Tibial nerve (tissue), 4 donors: ENCODE data around the gene GTF2F2. TPM values are rescaled to one million over a fixed set of nuclear protein-coding genes. Genes with fewer than 3 reads are reported as not detected.
A peak's percentile ranks its signal among the peaks of the same experiment; 100 is the strongest.

Experiments
- DNase-seq, 2 donors: peaks; one replicate each; pipeline ENCODE4 v3.0.0-alpha.2; 2019; ENCODE audit warnings: low spot score in 2 of 2
- H3K27ac ChIP-seq, 4 donors: fragments of 200-600 bp; sonication (generic) in 3 of 4; one replicate each; pipeline ENCODE4 v1.5.1; 2017 to 2019; ENCODE audit warnings: mild to moderate bottlenecking in 1 of 4
- H3K27me3 ChIP-seq, 2 donors: fragments of 200-600 bp; sonication (generic) in 1 of 2; one replicate each; pipeline versions ENCODE4 v1.5.1 to v1.6.0; 2017 to 2019
- H3K36me3 ChIP-seq, 3 donors: fragments of 200-600 bp; sonication (generic); one replicate each; pipeline ENCODE4 v1.5.1; 2018 to 2019
- H3K4me1 ChIP-seq, 4 donors: fragments of 200-600 bp; sonication (generic) in 3 of 4; one replicate each; pipeline ENCODE4 v1.5.1; 2017 to 2019
- H3K4me3 ChIP-seq, 4 donors: fragments of 200-600 bp; sonication (generic) in 3 of 4; one replicate each; pipeline ENCODE4 v1.5.1; 2017 to 2019; ENCODE audit warnings: mild to moderate bottlenecking in 1 of 4, moderate library complexity in 1 of 4
- H3K9me3 ChIP-seq, 4 donors: fragments of 200-600 bp; sonication (generic) in 3 of 4; one replicate each; pipeline ENCODE4 v1.5.1; 2017 to 2019
- EP300 ChIP-seq, 2 donors: sonication (generic); formaldehyde crosslinking; IDR thresholded peaks; one replicate each; pipeline ENCODE4 v1.6.1; 2017; ENCODE audit warnings: antibody characterized with exemption in 2 of 2, mild to moderate bottlenecking in 1 of 2
- POLR2A ChIP-seq, 2 donors: fragments of 450-650 bp; IDR thresholded peaks; one replicate each; pipeline ENCODE4 v1.6.1; 2017; ENCODE audit warnings: antibody characterized with exemption in 2 of 2, mild to moderate bottlenecking in 2 of 2, moderate library complexity in 2 of 2
- WGBS, 2 donors: methylation state at CpG; one replicate each; pipeline ENCODE4 v1.1.5; 2018; 5-methylcytosine and 5-hydroxymethylcytosine counted together
- total RNA-seq, 4 donors: library from RNA; depleted of rRNA; stranded (reverse); fragments of >200 nt; gene quantifications; one replicate each; pipeline ENCODE4 v1.1.0, GENCODE V29; 2016
- TF ChIP-seq, protein P1 (sequence below), 5 experiments: fragments of 200-600 bp in 3 of 5; fragments of 450-650 bp in 2 of 5; sonication (generic) in 3 of 5; IDR thresholded peaks; one replicate each; pipeline ENCODE4 v1.5.1; 2016 to 2019; ENCODE audit warnings: antibody characterized with exemption in 5 of 5, mild to moderate bottlenecking in 3 of 5, moderate library complexity in 2 of 5

The GTF2F2 gene
- total RNA-seq, 4 donors from 2014 or later = 20.2 to 28.8 (median 24.1) TPM

DNA sequence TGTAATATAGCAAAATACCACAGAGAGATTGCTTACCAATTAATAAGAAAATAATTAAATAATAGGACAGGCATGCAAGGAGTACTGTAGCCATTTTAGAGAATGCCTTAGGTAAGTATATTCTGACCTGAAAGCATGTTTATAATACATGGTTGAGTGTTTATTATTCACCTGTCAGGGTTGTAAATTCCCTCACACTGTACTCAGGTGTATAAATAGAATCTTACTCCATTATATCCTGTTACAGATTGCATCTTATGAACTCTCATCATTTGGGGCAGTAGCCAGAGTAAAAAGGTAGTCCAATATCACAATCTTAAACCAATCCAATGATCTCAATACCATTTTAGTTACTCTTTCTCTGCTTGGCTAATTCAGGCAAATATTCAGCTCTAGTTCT lies 35.8 kb upstream of the GTF2F2 start:
- TF ChIP-seq, protein P1, sequence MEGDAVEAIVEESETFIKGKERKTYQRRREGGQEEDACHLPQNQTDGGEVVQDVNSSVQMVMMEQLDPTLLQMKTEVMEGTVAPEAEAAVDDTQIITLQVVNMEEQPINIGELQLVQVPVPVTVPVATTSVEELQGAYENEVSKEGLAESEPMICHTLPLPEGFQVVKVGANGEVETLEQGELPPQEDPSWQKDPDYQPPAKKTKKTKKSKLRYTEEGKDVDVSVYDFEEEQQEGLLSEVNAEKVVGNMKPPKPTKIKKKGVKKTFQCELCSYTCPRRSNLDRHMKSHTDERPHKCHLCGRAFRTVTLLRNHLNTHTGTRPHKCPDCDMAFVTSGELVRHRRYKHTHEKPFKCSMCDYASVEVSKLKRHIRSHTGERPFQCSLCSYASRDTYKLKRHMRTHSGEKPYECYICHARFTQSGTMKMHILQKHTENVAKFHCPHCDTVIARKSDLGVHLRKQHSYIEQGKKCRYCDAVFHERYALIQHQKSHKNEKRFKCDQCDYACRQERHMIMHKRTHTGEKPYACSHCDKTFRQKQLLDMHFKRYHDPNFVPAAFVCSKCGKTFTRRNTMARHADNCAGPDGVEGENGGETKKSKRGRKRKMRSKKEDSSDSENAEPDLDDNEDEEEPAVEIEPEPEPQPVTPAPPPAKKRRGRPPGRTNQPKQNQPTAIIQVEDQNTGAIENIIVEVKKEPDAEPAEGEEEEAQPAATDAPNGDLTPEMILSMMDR (IDR thresholded peaks at IDR 0.05) = no peak
- TF ChIP-seq POLR2A (IDR thresholded peaks at IDR 0.05) (no peak), EP300 (IDR thresholded peaks at IDR 0.05) (no peak)
- Histone ChIP-seq H3K4me1 (peaks cover 0 to 5% (median 0%) of the 10 kb centered on the region in 4 donors), H3K36me3 (no peaks in the 10 kb centered on the region), H3K27me3 (no peaks in the 10 kb centered on the region), H3K27ac (no peak overlapping the region), H3K4me3 (no peak overlapping the region), H3K9me3 (no peaks in the 10 kb centered on the region)
- DNase-seq = no peak

DNA sequence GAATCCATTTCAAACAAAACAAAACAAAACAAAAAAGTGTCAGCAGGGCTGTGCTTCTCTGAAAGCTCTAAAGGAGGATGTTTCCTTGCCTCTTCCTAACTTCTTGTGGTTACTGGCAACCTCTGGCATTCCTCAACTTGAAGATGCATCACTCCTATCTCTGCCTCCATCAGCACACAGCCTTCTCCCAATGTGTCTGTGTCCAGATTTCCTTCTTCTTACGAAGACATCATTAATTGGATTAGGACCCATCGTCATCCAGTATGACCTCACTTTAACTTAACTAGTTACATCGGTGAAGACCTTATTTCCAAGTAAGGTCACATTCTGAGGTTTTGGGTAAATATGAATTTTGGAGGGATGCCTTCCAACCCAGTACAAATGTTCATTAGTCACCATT lies 33.8 kb upstream of the GTF2F2 start:
- WGBS, 2 donors = 87% methylated on average over 3 of the region's 3 CpGs
- TF ChIP-seq EP300 (IDR thresholded peaks at IDR 0.05) = no peak
- TF ChIP-seq POLR2A (IDR thresholded peaks at IDR 0.05) = no peak
- TF ChIP-seq, protein P1 (IDR thresholded peaks at IDR 0.05) = no peak
- H3K4me1 ChIP-seq = peaks cover 0 to 5% (median 0%) of the 10 kb centered on the region in 4 donors
- H3K27ac ChIP-seq = no peak overlapping the region
- no peaks in the 10 kb centered on the region for H3K27me3 ChIP-seq
- H3K9me3 ChIP-seq = no peaks in the 10 kb centered on the region
- no peaks in the 10 kb centered on the region for H3K36me3 ChIP-seq
- no peak overlapping the region for H3K4me3 ChIP-seq
- no peak for DNase-seq

DNA sequence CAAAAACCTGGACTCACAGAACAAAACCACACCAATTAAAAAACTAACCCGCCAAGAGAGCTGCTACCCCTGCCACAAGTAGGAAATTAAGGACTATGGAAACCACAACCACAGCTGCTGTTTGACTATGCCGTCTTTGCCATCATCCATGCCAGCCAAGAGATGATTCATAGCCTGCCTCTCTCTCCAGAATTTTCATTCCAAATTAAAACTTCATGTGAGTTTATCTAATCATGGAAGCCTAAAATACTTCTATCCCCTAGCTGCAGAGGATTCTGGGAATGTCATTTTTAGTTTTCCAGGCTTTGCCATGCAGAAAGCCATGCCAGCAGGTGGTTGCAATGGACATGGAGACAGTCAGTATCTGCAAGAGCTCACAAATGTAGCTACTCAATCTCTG lies 27.6 kb upstream of the GTF2F2 start:
- H3K4me3 ChIP-seq = no peak overlapping the region
- 54 to 61% methylated on average over 2 of the region's 2 CpGs for WGBS, 2 donors
- DNase-seq = no peak
- H3K9me3 ChIP-seq = no peaks in the 10 kb centered on the region
- H3K4me1 ChIP-seq = no peaks in the 10 kb centered on the region
- no peaks in the 10 kb centered on the region for H3K27me3 ChIP-seq
- no peak overlapping the region for H3K27ac ChIP-seq
- no peaks in the 10 kb centered on the region for H3K36me3 ChIP-seq
- TF ChIP-seq, protein P1 (IDR thresholded peaks at IDR 0.05) = no peak
- no peak for TF ChIP-seq EP300 (IDR thresholded peaks at IDR 0.05)

DNA sequence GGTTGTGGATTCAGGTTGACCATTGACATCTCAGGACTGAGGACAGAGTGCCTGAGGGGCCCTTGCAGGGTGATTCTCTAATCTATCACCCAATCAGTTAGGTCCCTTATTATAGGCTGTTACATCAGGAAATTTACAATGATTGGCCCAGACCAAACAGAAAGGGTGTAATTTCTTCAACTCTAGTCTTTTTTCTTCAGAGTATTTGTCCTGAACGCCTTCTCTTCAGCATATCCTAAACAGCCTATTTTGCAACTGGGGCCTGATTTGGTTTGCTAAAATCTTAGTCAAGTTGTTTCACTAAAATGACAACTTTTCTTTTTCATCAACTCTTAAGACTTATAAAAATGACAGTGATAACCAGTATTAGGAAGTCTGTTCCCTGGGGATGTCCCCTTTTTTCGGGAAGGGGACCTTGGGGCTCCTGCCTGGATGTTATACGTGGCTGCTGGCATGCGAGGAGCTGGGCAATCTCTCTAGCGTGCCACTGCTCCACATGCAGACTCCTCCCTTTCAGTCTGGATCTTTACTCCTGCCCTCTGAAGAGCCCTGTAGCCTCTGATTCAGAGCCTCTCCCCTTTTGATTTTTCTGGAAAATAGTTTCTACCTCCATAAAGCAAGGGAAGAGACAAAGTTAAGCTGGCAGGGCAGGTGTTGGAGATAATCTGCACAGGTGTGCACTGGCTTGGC lies 19.6 kb upstream of the GTF2F2 start:
- 76 to 78% methylated on average over 5 of the region's 5 CpGs for WGBS, 2 donors

More for the DNA sequence above, 19.6 kb upstream of the GTF2F2 start:
- no peak for TF ChIP-seq EP300 (IDR thresholded peaks at IDR 0.05)
- TF ChIP-seq, protein P1 (IDR thresholded peaks at IDR 0.05) = no peak
- TF ChIP-seq POLR2A (IDR thresholded peaks at IDR 0.05) = no peak
- no peak overlapping the region for H3K4me3 ChIP-seq
- peak overlapping the region; percentile 58 to 88 (median 78) for H3K27ac ChIP-seq
- peaks cover 0 to 19% (median 0%) of the 10 kb centered on the region in 4 donors for H3K4me1 ChIP-seq
- DNase-seq = no peak
- H3K27me3 ChIP-seq = no peaks in the 10 kb centered on the region
- H3K36me3 ChIP-seq = no peaks in the 10 kb centered on the region
- no peaks in the 10 kb centered on the region for H3K9me3 ChIP-seq
